ENCODE results near the gene ELMO1.

DNA sequence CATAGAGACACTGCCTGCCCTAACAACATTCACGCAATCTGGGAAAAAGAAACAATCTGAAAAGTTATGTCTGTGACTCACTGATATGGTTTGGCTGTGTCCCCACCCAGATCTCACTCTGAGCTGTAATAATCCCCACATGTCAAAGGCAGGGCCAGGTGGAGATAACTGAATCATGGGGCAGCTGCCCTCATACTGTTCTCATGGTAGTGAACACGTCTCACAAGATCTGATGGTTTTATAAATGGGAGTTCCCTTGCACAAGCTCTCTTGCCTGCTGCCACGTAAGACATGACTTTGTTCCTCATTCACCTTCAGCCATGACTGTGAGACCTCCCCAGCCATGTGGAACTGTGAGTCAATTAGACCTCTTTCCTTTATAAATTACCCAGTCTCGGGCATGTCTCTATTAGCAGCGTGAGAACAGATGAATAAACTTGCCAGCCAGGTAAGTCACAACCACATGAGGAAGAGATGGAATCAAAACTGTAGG, 382.8 kb downstream of the ELMO1 start:
- TF ChIP-seq, protein P1, sequence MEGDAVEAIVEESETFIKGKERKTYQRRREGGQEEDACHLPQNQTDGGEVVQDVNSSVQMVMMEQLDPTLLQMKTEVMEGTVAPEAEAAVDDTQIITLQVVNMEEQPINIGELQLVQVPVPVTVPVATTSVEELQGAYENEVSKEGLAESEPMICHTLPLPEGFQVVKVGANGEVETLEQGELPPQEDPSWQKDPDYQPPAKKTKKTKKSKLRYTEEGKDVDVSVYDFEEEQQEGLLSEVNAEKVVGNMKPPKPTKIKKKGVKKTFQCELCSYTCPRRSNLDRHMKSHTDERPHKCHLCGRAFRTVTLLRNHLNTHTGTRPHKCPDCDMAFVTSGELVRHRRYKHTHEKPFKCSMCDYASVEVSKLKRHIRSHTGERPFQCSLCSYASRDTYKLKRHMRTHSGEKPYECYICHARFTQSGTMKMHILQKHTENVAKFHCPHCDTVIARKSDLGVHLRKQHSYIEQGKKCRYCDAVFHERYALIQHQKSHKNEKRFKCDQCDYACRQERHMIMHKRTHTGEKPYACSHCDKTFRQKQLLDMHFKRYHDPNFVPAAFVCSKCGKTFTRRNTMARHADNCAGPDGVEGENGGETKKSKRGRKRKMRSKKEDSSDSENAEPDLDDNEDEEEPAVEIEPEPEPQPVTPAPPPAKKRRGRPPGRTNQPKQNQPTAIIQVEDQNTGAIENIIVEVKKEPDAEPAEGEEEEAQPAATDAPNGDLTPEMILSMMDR (IDR thresholded peaks at IDR 0.05 in 2 of 3, conservative IDR thresholded peaks at IDR 0.05 in 1 of 3; ENCODE audit: borderline replicate concordance in 1 of 3, insufficient read depth in 1 of 3, low read depth in 2 of 3, low read length in 2 of 3): no peak
- TF ChIP-seq POLR2AphosphoS5 (IDR thresholded peaks at IDR 0.05; ENCODE audit: low read depth, low read length): no peak
- TF ChIP-seq CBX3 (IDR thresholded peaks at IDR 0.05; ENCODE audit: low read depth): no peak
